Mesendoderm (in vitro differentiated cells): Measurements from ENCODE around the gene TSC22D3.

Experiments used
- DNase-seq: peaks from one replicate; pipeline ENCODE4 v3.0.0; 2013
- H2AK5ac ChIP-seq: 2 replicates; pipeline ENCODE4 v1.6.1; 2013; ENCODE audit warnings: low read length, inconsistent platforms
- H2BK120ac ChIP-seq: 2 replicates; pipeline ENCODE4 v1.6.1; 2013; ENCODE audit warnings: low read depth, mild to moderate bottlenecking, low read length, moderate library complexity, mixed read lengths
- H2BK15ac ChIP-seq: replicated peaks from 2 replicates; pipeline ENCODE4 v1.6.1; 2013; ENCODE audit warnings: low read depth, mild to moderate bottlenecking, moderate library complexity
- H2BK5ac ChIP-seq: 2 replicates; pipeline ENCODE4 v1.6.1; 2013; ENCODE audit warnings: low read length, inconsistent platforms
- H3K18ac ChIP-seq: 2 replicates; pipeline ENCODE4 v1.6.1; 2013; ENCODE audit warnings: mild to moderate bottlenecking, low read length, mixed read lengths
- H3K23ac ChIP-seq: one replicate; pipeline ENCODE4 v1.6.1; 2013; ENCODE audit warnings: low read length
- H3K27ac ChIP-seq: 2 replicates; pipeline ENCODE4 v1.5.1; 2013; ENCODE audit warnings: low read depth, mild to moderate bottlenecking, inconsistent platforms, low read length, moderate library complexity
- H3K27me3 ChIP-seq: 2 replicates; pipeline ENCODE4 v1.6.1; 2013; ENCODE audit warnings: low read length, control low read depth, mild to moderate bottlenecking, inconsistent platforms; ENCODE audit not compliant: insufficient read depth, poor library complexity
- H3K36me3 ChIP-seq: 2 replicates; pipeline ENCODE4 v1.6.1; 2013; ENCODE audit warnings: low read length, inconsistent platforms; ENCODE audit not compliant: control insufficient read depth, insufficient read depth
- H3K4ac ChIP-seq: one replicate; pipeline ENCODE4 v1.6.1; 2013; ENCODE audit warnings: low read depth, mild to moderate bottlenecking, low read length, moderate library complexity
- H3K4me1 ChIP-seq: 2 replicates; pipeline ENCODE4 v1.6.1; 2013; ENCODE audit warnings: low read depth, low read length, inconsistent platforms; ENCODE audit not compliant: control insufficient read depth
- H3K4me2 ChIP-seq: 2 replicates; pipeline ENCODE4 v1.6.1; 2013; ENCODE audit warnings: low read length
- H3K4me3 ChIP-seq: 2 replicates; pipeline ENCODE4 v1.5.1; 2013; ENCODE audit warnings: mild to moderate bottlenecking, low read length
- H3K56ac ChIP-seq: one replicate; pipeline ENCODE4 v1.6.1; 2013; ENCODE audit warnings: low read length
- H3K79me1 ChIP-seq: 2 replicates; pipeline ENCODE4 v1.6.1; 2013; ENCODE audit warnings: low read length, inconsistent platforms
- H3K79me2 ChIP-seq: 2 replicates; pipeline ENCODE4 v1.6.1; 2013; ENCODE audit warnings: mild to moderate bottlenecking, low read length; ENCODE audit not compliant: control insufficient read depth, insufficient read depth
- H3K9ac ChIP-seq: 2 replicates; pipeline ENCODE4 v1.6.1; 2013; ENCODE audit warnings: low read length, inconsistent platforms
- H4K5ac ChIP-seq: one replicate; pipeline ENCODE4 v1.6.1; 2013; ENCODE audit warnings: low read length
- H4K8ac ChIP-seq: one replicate; pipeline ENCODE4 v1.6.1; 2013; ENCODE audit warnings: low read depth, mild to moderate bottlenecking, control low read depth, low read length, moderate library complexity
- WGBS: extraction: QIAGEN DNeasy Blood & Tissue Kit; methylation state at CpG from one replicate; pipeline ENCODE4 v1.1.7; 2013; ENCODE audit warnings: low lambda C conversion rate, missing lambda C conversion rate; ENCODE audit not compliant: insufficient coverage; ENCODE audit errors: extremely low coverage; 5-methylcytosine and 5-hydroxymethylcytosine counted together

TSC22D3 gene

GRCh38 chrX:107721966-107722707 is 53.5 kb downstream of the TSC22D3 start:
- Histone ChIP-seq H3K27me3 (no peaks in the 10 kb centered on the region), H3K18ac (no peak overlapping the region), H3K27ac (no peak overlapping the region), H3K4me1 (no peaks in the 10 kb centered on the region), H3K23ac (no peak overlapping the region), H3K9ac (no peak overlapping the region), H3K4ac (no peak overlapping the region), H2BK120ac (no peak overlapping the region), H3K4me3 (no peak overlapping the region), H3K36me3 (no peaks in the 10 kb centered on the region), H4K8ac (no peak overlapping the region), H3K4me2 (no peak overlapping the region), H3K56ac (no peak overlapping the region), H2BK15ac (no peak overlapping the region), H2BK5ac (no peak overlapping the region), H2AK5ac (no peak overlapping the region), H3K79me1 (no peaks in the 10 kb centered on the region), H3K79me2 (no peaks in the 10 kb centered on the region), H4K5ac (no peak overlapping the region)
- DNase-seq: no peak
- WGBS: no CpG with 5 or more reads among the region's 5 CpGs

GRCh38 chrX:107721318-107721717 is 54.3 kb downstream of the TSC22D3 start:
- H2AK5ac ChIP-seq: no peak overlapping the region
- H4K5ac ChIP-seq: no peak overlapping the region
- no peak overlapping the region for H3K4me2 ChIP-seq
- H4K8ac ChIP-seq: no peak overlapping the region
- no CpG with 5 or more reads among the region's 9 CpGs for WGBS
- H3K79me2 ChIP-seq: no peaks in the 10 kb centered on the region
- DNase-seq: no peak
- no peak overlapping the region for H2BK5ac ChIP-seq
- H3K9ac ChIP-seq: no peak overlapping the region
- no peak overlapping the region for H3K4me3 ChIP-seq
- H2BK15ac ChIP-seq: no peak overlapping the region
- no peak overlapping the region for H3K18ac ChIP-seq
- H3K36me3 ChIP-seq: no peaks in the 10 kb centered on the region
- no peaks in the 10 kb centered on the region for H3K4me1 ChIP-seq
- no peak overlapping the region for H3K56ac ChIP-seq
- H3K27me3 ChIP-seq: no peaks in the 10 kb centered on the region
- no peaks in the 10 kb centered on the region for H3K79me1 ChIP-seq
- H3K27ac ChIP-seq: no peak overlapping the region
- no peak overlapping the region for H3K23ac ChIP-seq
- H2BK120ac ChIP-seq: no peak overlapping the region
- H3K4ac ChIP-seq: no peak overlapping the region

GRCh38 chrX:107718156-107718621 is 57.4 kb downstream of the TSC22D3 start:
- H3K4me3 ChIP-seq: no peak overlapping the region
- no peak overlapping the region for H3K9ac ChIP-seq
- DNase-seq: peak; percentile 88
- no peak overlapping the region for H4K8ac ChIP-seq
- peak overlapping the region; percentile 78 for H3K56ac ChIP-seq
- H4K5ac ChIP-seq: no peak overlapping the region
- H3K36me3 ChIP-seq: peaks cover 3% of the 10 kb centered on the region
- peak overlapping the region; percentile 66 for H2BK5ac ChIP-seq
- no peaks in the 10 kb centered on the region for H3K4me1 ChIP-seq
- H3K23ac ChIP-seq: no peak overlapping the region
- H2BK15ac ChIP-seq: no peak overlapping the region
- peak overlapping the region; percentile 56 for H3K18ac ChIP-seq
- WGBS: no CpG with 5 or more reads among the region's 3 CpGs
- no peak overlapping the region for H3K27ac ChIP-seq
- H3K79me1 ChIP-seq: no peaks in the 10 kb centered on the region
- H2AK5ac ChIP-seq: no peak overlapping the region
- peak overlapping the region; percentile 51 for H2BK120ac ChIP-seq
- no peaks in the 10 kb centered on the region for H3K79me2 ChIP-seq
- H3K4ac ChIP-seq: no peak overlapping the region
- no peaks in the 10 kb centered on the region for H3K27me3 ChIP-seq
- H3K4me2 ChIP-seq: no peak overlapping the region

- H2BK15ac ChIP-seq: no peak overlapping the region
- H3K79me1 ChIP-seq: no peaks in the 10 kb centered on the region
- no CpG with 5 or more reads among the region's 29 CpGs for WGBS
- H3K23ac ChIP-seq: no peak overlapping the region
- peak overlapping the region; percentile 53 for H3K4me3 ChIP-seq
- no peak overlapping the region for H2BK5ac ChIP-seq
- peak overlapping the region; percentile 97 for H3K4ac ChIP-seq
- H3K36me3 ChIP-seq: peaks cover 3% of the 10 kb centered on the region
- H3K4me1 ChIP-seq: no peaks in the 10 kb centered on the region
- no peak overlapping the region for H4K5ac ChIP-seq
- H3K56ac ChIP-seq: peak overlapping the region; percentile 82
- peak; percentile 86 for DNase-seq
- no peak overlapping the region for H2AK5ac ChIP-seq
- H3K27me3 ChIP-seq: no peaks in the 10 kb centered on the region
- H3K27ac ChIP-seq: peak overlapping the region; percentile 76
- no peak overlapping the region for H2BK120ac ChIP-seq
- peak overlapping the region; percentile 46 for H3K4me2 ChIP-seq
- H3K9ac ChIP-seq: peak overlapping the region; percentile 77
- no peaks in the 10 kb centered on the region for H3K79me2 ChIP-seq
- H3K18ac ChIP-seq: peak overlapping the region; percentile 95
- H4K8ac ChIP-seq: no peak overlapping the region
Observed at GRCh38 chrX:107716816-107717700, 58.5 kb downstream of the TSC22D3 start.

- Histone ChIP-seq H3K56ac (peak overlapping the region; percentile 85), H3K4me2 (peak overlapping the region; percentile 61), H3K23ac (no peak overlapping the region), H3K4me3 (peak overlapping the region; percentile 53), H3K4ac (peak overlapping the region; percentile 97), H3K79me2 (no peaks in the 10 kb centered on the region), H3K27me3 (no peaks in the 10 kb centered on the region), H3K18ac (peak overlapping the region; percentile 95), H3K36me3 (peaks cover 3% of the 10 kb centered on the region), H4K5ac (no peak overlapping the region), H4K8ac (no peak overlapping the region), H2BK5ac (no peak overlapping the region), H3K9ac (peak overlapping the region; percentile 77), H2BK15ac (no peak overlapping the region), H3K27ac (peak overlapping the region; percentile 76), H3K79me1 (no peaks in the 10 kb centered on the region), H2AK5ac (no peak overlapping the region), H2BK120ac (no peak overlapping the region), H3K4me1 (no peaks in the 10 kb centered on the region)
- DNase-seq: peak; percentile 85
- no CpG with 5 or more reads among the region's 52 CpGs for WGBS
Observed at GRCh38 chrX:107716118-107716684, 59.4 kb downstream of the TSC22D3 start.
